ENCODE results near the gene AFG3L2.

The AFG3L2 gene

GRCh38 chr18:12296457-12296856 is 80.6 kb downstream of the AFG3L2 start:
- DNase-seq, result no peak

GRCh38 chr18:12296087-12296403 is 81.0 kb downstream of the AFG3L2 start:
- no peak for DNase-seq

- no peak for DNase-seq
Observed at GRCh38 chr18:12295389-12296086, 81.5 kb downstream of the AFG3L2 start.

DNA sequence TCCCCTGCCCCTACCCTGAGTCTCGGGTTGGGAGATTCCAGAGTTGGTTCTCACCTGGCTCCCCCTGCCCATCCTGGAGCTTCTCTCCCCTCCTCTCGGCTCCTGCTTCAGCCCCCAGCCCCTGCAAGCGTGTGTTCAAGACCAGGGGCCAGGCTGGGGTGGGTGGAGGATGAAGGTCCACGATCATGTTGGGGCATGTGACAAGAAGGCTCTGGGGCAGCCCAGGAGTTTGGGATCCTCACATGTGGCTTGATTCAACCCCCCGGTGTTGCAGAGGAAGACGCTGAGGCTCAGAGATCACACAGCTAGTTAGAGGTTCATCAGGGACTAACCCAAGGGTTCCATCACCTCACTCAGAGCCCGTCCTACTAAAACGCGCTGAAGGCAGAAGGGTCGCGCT is 83.2 kb downstream of the AFG3L2 start:
- DNase-seq, result no peak

- DNase-seq, result no peak
Observed at GRCh38 chr18:12291690-12292089, 85.3 kb downstream of the AFG3L2 start.

DNA sequence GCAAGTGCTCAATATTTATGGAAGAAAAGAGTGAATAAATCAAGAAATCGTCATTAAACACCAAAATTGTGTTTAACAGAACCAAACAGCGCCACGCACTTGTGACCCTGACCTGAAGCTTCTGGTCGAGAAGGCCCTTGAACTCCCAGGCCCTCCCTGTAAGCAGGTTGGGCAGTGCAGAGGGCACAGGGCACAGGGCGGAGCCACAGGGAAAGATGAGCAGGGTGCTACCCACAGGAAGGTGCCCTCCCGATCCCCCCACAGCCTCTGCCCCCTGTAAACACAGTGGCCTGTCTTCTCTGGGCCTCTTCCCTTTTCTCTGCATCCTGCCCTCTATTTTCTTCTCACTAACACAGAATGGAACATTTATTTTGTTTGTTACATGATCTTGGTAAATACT is 85.9 kb downstream of the AFG3L2 start:
- no peak for DNase-seq

DNA sequence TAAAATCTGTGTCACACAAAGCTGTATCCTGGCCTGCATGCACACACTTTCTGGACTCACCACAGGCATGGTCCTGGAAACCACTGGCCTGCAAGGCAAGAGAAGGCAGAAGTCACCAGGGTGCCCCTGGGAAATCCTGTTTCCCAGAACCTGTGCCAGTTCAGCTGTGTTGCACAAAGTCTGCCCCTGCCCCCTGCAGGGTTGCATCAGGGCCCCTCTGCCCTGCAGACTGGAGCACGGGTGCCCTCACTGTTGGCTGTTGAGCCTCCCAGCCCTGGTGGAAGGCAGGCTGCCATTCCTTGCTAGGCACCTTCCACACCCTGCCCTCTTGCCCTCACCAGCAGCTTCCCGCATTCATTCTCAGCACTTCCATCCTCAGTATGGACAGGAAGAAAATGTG is 86.9 kb downstream of the AFG3L2 start:
- no peak for DNase-seq

- DNase-seq, result no peak
Observed at GRCh38 chr18:12288403-12288755, 88.6 kb downstream of the AFG3L2 start.

DNA sequence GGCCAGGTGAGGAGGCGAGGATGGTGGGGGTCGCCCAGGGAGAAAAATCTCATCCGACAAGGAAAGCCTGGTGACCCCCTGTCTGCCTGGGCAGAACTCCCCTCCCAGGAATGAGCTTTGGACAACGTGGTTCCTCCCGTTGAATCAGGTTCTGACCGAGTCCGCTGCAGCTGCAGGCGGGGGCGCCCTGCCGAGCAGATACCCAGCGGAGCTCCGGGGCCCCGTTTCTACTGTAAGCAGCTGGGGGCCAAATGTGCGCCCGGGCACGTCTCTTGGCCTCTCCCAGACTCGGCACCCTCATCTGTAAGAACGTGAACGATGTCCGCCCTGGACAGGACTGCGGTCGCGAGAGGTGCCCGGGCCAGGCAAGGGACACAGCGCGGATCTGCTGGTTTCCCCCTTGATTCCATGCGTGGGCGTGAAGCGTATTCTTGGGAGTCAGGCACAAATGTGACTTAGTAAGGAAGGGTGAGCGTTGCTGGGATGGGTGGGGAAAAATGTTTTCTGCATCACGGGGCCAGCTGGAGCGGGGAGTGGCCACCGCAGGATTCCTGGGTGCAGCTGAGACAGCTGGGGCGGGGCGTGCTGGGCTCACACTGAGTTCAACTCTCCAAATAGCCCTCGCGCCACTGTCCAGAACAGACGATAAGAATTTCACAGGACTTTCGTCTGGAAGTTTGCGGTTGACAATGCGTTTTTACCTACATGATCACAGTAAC is 89.2 kb downstream of the AFG3L2 start:
- DNase-seq, result no peak

DNA sequence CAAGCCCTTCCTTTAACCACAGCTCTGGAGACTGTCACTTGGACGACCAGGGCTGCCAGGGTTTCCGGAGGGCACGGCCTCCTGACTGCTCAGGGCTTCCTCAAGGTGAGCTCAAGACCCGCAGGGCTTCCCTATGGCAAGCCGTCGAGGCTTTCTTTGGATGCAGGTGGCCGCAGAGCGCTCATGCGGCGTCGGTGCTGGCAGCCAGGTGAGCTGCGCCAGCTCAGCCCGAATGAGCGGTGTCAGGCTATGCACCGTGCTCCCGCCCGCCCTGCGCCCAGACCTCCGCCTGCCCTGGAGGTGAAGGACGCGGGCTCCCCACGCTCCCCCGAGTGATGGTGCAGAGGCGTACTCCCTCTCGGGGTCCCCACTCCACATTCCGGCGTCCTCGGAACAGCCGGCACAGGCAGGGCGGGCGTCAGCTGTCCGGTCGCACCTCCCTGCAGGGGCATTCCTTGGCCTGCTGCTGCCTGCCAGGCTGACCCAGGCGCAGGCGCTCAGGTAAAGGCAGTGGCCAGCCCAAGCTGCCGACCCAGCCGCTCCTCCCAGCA is 89.8 kb downstream of the AFG3L2 start:
- DNase-seq, result no peak

GRCh38 chr18:12283666-12284065 is 93.4 kb downstream of the AFG3L2 start:
- no peak for DNase-seq

DNA sequence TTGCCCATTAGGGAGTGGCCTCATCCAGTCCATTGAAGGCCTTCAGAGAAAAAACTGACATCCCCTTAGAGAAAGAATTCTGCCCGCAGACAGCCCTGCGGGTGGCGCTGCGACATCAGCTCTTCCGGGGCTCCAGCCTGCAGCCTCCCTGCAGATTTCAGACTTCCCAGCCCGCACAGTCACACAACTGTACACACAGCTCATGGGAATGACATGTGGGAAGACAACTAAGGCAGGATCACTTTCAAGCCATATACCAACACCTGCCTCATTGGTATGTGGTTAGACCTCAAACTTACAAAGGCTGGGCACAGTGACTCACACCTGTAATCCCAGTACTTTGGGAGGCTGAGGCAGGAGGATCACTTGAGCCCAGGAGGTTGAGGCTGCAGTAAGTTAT is 93.8 kb downstream of the AFG3L2 start:
- no peak for DNase-seq

- DNase-seq, result no peak
Observed at GRCh38 chr18:12282442-12283039, 94.5 kb downstream of the AFG3L2 start.

DNA sequence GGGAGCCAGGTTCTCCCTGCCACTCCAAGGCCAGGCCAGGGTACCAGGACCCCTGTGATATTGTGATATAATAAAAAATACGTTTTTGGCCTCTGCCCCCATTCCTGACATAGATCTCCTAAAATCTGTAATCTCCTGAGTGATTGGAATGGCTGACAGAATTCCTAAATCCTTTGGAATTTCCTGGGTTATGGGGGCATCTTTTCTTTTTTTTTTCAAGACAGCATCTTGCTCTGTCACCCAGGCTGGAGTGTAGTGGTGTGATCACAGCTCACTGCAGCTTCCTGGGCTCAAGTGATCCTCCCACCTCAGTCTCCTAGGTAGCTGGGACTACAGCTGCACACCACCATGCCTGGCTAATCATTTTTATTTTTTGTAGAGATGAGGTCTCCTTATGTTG is 95.2 kb downstream of the AFG3L2 start:
- DNase-seq, result no peak

DNA sequence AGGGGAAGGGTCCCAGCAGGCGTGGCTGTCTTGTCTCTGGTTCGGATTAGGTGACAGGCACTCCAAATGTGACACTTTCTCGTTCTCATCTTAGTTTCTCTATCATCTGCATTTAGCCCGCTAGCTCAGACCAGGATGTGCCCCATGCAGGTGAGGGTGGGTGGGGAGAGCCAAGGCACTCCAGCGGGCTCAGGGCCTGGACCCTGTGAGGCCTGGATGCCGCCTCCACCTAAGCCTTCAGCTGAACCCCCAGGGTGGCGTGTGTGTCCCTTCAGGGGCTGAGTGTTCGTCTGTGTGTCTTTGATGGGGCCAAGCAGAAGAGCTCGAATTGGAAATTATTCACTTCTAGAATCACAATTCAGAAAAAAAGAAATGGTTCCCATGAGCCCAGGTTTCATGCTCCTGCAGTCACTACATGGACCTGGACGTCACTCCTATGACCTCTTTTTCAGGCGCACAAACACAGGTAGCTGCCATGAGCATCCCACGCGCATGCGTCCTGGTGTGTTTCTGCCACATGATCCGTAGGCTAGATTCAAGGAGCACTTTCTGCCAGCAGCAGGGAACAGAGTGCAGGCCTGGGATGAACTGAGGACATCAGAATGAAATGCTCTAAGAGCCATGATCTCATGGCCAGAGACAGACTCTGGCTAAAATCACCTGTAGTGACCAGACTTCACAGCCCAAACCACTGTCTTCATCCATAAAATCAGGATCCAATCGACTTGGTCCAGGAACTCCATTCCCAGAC is 97.1 kb downstream of the AFG3L2 start:
- DNase-seq, result no peak

All from NCI-H1930 (cell line).